ENCODE measurements around the gene FILIP1L.

DNA sequence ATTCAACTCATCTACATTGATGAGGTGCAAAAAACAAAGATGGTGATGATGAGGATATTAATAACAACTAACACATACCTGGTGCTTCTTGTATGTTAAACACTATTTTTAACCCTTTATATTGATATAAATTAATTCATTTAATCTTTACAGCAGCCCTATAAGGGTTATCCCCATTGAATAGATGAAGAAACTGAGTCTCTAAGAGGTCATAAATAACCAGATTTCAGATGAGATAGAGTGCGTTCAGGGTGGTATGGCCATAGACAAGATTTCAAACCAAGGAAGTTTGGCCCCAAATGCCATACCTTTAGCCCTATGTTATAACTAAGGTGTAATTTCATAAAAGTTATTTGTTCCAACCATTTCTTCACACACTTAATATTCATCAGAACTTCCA, 214.1 kb downstream of the FILIP1L start:
- TF ChIP-seq, protein P1, sequence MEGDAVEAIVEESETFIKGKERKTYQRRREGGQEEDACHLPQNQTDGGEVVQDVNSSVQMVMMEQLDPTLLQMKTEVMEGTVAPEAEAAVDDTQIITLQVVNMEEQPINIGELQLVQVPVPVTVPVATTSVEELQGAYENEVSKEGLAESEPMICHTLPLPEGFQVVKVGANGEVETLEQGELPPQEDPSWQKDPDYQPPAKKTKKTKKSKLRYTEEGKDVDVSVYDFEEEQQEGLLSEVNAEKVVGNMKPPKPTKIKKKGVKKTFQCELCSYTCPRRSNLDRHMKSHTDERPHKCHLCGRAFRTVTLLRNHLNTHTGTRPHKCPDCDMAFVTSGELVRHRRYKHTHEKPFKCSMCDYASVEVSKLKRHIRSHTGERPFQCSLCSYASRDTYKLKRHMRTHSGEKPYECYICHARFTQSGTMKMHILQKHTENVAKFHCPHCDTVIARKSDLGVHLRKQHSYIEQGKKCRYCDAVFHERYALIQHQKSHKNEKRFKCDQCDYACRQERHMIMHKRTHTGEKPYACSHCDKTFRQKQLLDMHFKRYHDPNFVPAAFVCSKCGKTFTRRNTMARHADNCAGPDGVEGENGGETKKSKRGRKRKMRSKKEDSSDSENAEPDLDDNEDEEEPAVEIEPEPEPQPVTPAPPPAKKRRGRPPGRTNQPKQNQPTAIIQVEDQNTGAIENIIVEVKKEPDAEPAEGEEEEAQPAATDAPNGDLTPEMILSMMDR (conservative IDR thresholded peaks at IDR 0.05; ENCODE audit: low read length), result no peak
- no peak for TF ChIP-seq EZH2phosphoT487 (IDR thresholded peaks at IDR 0.05; ENCODE audit: borderline replicate concordance)

Measured in Loucy (cell line).